IPS-11a (cell line): Measurements from ENCODE around the gene VTCN1.
"Not testable (repeated sequence)": the region's sequence is repeated elsewhere in the genome, so short reads cannot be mapped to it uniquely, and the experiment has no call there.

Experiments used
- H3K4me3 ChIP-seq: one replicate; pipeline ENCODE4 v1.5.1; 2013; ENCODE audit warnings: low read depth, low read length, control low read depth

The VTCN1 gene

DNA sequence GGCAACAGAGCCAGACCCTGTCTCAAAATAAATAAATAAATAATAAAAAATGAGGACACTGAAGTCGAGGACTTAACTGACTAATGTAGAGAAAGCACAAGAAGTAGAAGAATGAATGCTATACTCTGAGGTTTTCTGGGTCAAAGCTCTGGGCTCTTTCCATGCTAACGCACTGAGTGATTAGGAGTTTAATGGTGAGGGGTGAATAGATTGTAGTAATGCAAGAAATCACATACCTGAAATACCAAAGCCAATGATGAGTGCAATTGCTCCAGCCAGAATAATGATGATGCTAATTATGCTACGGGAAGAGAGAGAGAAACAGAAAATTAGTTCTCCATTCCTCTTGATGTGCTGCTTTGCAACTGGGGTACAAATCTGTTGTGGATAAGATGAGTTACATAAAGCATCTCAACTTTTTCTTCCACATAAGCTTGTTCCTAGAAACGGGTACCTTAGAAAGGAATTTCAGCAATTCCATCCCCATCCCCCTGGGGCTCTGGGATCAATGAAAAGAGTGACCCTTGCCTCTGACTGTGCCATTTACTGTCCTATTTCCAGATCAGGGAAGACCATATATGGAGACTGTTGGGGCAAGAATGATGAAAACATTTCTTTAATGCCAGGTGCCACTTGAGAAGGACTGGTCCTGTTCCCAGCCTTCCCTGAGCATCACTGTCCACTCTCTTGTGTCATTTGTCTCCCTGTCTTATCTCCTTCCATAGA lies 40.7 kb downstream of the VTCN1 start:
- H3K4me3 ChIP-seq, result no peak overlapping the region

DNA sequence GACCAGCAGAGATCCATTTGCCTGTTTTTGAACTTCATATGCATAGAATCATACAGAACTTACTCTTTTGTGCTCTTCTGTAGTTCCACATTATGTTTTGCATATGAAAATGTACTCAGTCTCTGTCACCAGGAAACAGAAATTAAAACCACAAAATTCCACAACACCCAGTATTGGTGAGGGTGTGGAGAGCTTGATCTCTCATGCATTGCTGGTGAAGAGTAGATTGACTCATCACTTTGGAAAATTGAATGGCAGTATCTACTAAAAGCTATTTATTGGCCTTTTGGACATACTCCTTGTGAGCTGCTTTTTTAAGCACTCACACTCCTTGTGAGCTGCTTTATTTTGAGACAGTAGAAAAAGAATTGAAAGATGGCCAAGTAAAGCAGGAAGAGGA lies 43.3 kb downstream of the VTCN1 start:
- H3K4me3 ChIP-seq, result no peak overlapping the region

DNA sequence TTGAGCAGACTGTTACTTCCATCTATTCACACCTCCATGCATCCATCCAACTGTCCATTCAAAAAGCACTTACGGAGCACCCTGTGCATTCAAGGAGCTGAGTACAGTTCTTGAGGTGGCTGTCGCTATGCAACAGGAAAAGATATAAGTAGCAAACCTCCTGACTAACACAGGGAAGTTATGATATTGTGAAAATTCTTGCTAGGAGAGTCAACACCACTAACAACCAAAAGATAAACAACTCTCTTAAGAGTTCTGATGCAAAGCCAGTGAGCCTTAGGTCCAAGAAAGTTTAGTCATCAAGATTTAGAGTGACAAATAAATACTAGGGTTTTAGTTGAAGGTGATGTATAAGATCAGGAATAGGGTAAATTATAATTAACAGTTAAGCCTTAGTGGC lies 44.7 kb downstream of the VTCN1 start:
- no peak overlapping the region for H3K4me3 ChIP-seq

DNA sequence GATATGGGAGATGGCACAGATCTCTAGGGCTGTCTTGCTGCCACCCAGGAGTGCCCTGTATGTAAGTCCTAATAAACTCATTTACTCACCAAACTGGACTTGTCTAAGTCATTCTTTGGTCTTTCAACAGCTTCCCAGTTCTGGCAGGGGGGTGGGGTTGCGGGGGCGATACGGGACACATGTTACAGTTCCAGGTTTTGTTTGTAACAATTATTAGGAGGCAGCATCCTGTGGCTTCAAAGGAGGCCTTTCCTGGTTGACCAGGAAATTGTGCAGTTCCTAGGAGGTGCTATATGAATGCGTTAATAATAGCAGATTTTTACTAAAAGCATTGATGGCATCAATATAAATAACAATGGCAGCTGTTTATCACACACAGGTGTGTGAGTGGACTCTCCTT lies 46.5 kb downstream of the VTCN1 start:
- no peak overlapping the region for H3K4me3 ChIP-seq

DNA sequence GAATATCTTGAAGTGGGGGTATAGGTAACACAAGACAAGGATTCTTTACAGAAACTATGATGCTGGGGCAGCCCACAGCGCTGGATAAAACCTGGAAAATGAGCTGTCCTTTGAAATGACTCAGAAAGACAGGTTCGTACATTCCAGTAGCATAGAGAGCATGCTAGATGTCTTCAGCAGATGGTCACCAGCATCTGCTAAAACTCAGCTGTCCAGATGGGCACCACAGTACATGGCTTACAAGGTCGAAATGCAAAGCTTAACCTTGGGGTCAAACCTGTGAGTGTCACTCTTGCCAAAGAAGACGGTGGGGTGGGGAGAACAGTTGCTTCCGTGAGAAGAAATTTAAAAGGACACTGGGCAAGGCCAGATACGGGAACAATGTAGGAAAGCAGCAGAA lies 47.9 kb downstream of the VTCN1 start:
- no peak overlapping the region for H3K4me3 ChIP-seq

DNA sequence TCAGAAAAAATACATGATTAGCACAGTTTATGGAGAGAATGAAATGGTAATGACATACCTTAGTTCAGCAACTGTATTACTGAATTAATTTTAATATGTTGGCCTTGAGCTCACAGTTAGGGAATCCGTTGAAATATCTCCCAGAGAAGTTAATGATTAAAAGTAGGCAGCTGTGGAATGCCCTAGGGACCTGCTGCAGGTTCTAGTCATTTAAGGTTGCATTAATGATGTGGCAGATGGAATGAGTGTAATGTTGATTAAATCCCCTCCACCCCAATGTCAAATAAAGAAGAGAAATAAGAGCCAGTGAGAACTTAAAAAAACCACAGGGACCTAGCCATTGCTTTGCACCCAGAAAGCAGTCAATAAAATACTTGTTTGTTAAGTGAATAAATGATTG lies 48.8 kb downstream of the VTCN1 start:
- no peak overlapping the region for H3K4me3 ChIP-seq

DNA sequence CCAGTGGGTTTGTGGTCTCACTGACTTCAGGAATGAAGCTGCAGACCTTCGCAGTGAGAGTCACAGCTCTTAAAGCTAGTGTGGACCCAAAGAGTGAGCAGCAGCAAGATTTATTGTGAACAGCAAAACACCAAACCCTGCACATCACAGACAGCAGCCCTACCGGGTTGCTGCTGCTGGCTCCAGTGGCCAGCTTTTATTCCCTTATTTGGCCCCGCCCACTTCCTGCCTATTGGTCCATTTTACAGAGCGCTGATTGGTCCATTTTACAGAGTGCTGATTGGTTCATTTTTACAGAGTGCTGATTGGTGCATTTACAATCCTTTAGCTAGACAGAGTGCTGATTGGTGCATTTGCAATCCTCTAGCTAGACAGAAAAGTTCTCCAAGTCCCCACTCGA lies 59.4 kb downstream of the VTCN1 start:
- not testable (repeated sequence) for H3K4me3 ChIP-seq

DNA sequence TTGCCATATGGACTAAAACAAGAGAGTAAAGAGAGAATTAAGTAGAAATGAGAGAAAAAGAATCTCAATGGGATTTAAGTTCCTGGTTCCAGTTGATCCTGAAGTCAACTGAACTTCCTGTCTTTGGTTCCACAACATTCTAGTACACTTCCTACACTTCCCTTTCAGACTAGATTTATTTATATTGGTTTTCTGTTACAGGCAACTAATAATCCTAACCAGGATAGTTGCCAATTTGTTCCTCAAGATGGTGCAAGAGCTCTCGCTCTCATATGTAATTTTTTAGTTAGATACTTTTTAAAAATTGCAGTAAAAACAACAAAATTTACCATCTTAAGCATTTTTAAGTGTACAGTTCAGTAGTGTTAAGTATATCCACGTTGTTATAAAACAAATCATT lies 60.4 kb downstream of the VTCN1 start:
- H3K4me3 ChIP-seq, result no peak overlapping the region

DNA sequence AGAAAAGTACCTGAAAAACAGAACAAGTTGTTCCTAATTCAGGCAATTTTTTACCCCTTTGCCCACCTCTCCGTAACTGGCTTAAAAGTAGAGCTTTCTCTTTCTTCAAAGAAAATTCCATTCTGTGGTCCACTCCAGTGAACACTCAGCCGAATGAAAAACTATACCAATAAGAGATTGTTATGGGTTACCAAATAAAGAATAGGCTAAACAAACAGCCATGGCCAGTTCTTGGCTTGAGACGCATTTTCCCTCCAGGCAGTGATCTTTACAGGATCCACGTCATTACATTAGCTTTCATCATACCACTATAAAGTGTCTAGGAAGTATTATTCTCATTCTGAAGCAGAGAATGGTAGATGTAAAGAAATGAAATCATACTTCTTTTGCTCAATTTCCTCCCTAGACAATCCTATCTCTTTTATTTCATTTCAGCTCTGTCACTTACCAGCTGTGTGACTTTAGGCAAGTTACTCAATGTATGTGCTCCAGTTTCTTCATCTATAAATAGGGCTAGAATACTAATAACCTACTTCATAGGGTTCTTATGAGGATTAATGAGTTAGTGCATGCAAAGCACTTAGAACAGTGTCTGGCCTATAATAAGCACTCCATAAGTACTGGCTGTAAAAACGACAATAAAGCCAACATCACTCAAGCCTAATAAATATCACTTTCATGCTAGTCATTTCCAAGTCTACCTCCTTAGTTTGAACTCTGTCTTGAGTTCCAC lies 62.7 kb downstream of the VTCN1 start:
- no peak overlapping the region for H3K4me3 ChIP-seq

DNA sequence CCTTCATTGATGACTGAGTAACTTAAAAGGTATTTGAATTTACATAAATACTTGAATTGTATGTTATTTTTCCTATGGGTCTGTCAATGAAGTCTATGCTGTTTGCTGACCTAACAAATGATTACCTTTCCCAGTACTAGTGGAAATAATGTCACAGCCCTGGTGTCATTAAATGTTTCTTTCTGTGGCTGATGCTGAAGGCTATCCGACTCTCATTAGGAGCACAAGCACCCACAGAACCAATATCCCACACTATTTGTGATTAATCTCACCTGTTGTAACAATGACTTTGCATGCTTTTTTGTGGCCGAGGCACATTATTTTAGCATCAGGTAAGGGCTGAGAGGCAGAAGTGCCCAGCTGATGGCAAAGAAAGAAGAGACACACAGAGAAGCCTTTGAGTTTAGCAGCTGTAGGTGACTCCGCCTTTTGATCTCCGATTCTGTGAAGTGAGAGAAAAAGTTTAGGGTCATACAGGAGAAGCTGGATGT lies 63.3 kb downstream of the VTCN1 start:
- H3K4me3 ChIP-seq, result no peak overlapping the region

DNA sequence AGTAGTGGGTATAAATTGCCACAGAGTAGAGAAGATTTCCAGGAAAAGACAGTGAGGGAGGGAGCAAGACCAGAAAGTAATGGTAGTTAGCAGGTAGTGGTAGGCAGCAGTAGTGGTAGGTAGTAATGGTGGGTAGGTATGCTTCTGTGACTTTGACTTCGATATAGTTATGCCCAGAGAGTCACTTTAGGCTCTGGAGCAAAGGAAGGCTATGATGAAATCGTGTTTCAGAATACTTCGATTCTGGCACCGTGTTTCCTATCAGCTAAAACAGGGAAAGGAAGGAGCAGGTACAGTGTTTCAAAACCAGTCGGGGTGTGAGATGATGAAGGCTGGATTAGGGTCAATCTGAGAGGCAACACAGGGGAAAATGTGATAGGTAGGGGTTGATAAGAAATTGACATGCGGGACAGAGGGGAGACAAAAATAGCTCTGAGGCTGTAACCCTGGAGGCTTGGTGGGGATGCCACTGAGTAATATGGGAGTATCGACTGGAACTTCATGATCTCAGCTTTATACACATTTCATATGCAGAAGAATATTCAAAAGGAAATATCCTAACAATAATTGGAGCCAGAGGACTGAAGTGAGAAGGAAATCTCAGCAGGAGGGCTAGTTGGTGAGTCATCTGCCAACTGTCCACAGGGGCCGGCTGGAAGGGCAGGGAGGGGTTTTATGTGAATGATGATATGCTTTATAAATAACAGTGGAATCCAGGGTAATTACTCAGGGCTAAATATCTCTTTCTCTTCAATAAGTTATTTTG lies 64.0 kb downstream of the VTCN1 start:
- no peak overlapping the region for H3K4me3 ChIP-seq

DNA sequence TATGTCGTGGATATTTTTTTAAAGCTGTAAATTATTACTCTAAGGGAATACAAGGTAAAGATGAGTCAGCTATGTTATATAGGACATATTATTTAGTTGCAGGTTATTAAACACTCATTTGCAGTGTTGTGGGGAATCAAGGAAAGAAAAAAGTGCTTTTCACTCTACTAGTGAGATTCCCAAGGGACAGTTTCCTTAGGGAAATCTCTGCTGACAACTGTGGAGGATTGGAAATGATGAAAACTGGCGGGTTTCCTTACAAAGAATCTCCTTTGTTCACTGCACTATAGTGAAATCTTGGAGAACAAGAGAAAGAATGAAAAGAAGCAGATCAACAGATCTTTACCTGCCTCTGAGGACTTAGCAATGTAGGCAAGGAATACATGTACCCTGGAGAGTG lies 64.7 kb downstream of the VTCN1 start:
- H3K4me3 ChIP-seq, result no peak overlapping the region

DNA sequence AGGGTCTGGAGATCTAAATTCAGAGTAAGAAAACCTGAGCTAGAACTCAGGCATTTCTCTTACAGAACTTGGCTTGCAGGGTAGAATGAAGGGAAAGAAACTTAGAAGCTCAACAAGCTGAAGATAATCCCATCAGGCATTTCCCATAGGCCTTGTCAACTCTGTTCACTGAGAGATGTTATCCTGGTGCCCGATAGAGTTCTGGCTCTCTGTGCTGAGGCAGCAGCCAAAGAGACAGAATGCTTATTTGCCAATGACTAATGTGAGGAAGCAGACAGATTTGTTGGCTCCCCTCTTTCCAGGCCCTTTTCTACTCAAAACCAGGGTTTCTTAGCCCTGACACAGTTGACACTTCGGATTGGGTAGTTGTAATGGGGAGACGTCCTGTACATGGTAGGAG lies 66.9 kb downstream of the VTCN1 start:
- H3K4me3 ChIP-seq, result no peak overlapping the region

DNA sequence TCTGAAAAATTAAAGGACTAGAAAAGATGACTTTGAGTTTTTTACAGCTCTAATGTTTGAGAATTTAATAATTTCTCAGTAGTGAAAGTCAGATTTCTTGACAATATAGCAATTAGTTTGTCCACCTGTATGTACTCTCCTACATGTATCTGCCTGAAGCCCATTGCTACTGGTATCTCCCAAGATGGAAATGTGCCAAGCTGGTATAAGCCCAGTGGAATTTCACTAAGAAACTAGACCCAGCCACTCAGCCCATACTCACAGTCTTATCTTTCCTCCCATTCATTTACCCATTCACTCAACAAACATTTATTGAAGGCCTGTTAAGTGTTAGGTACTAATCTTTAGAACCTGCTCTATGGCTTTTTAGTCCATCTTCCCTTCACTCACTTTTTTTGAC lies 67.6 kb downstream of the VTCN1 start:
- no peak overlapping the region for H3K4me3 ChIP-seq

DNA sequence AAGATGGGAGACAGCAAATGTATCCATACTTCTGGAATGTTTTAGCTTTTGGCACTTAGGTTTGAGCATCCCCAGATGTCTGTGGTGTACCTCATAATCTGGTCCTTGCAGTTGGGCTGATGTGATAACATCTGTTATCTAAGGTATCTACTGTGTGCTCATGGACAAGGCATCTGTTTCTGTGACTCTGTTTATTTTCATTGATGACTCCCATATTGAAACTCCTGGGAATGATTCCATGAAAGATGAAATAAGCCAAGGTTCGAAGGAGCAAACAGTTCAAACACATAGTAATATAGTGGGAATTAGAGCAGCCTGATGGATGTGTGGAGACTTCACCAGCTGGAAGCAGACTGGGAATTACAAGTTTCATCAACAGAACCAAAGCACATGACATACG lies 68.5 kb downstream of the VTCN1 start:
- no peak overlapping the region for H3K4me3 ChIP-seq

DNA sequence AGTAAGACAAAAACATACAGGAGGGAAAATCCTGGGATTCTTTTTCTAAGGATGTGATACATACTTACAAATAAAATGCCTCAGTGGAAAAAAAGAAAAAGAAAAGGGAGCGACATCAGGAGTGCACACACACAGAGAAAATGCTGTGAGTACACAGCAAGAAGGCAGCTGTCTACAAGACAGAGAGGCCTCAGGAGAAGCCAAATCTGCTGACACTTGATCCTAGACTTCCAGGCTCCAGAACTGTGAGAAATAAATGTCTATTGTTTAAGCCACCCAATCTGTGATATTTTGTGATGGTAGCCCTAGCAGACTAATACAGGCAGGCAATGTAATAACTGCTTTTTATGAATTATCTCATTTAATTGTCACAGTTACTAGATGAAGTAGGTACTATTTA lies 72.2 kb downstream of the VTCN1 start:
- H3K4me3 ChIP-seq, result no peak overlapping the region

DNA sequence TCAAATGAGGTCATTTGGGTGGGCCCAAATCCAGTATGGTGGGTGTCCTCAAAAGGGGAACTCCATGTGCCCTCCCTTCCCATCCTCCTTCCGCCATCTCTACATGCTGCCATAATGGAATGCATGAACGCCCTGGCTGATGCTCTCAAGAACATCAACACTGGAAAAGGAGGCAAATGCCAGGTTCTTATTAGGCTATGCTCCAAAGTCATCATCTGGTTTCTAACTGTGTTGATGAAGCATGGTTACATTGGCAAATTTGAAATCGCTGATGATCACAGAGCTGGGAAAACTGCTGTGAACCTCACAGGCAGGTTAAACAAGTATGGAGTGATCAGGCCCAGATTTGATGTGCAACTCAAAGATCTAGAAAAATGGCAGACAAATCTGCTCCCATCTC lies 72.6 kb downstream of the VTCN1 start:
- H3K4me3 ChIP-seq, result no peak overlapping the region

DNA sequence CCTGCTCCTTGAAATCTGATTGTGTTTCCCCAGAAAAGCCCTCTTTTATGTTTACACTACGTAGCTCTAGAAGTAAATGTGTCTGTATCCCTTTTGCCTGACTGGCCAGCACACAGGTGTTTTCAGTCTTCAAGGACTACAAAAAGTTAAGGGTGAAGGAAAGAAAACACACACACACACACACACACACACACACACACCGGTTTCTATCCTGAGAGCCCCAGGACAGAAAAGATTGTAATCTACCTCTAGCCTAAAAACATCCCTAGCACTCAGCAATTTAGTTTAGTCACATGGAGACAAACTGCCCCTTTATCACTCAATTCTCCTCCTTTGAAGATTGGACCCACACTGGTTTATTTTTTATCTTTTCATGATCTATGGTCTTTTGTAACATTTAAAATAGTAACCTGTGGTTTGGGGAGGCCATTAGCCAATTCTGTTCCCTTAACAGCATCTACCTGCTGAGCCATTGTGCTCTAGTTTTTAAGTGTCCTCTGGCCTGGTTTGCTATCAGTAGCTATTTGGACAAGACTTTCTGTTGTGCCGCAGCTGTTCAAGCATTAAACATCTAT lies 73.4 kb downstream of the VTCN1 start:
- no peak overlapping the region for H3K4me3 ChIP-seq

DNA sequence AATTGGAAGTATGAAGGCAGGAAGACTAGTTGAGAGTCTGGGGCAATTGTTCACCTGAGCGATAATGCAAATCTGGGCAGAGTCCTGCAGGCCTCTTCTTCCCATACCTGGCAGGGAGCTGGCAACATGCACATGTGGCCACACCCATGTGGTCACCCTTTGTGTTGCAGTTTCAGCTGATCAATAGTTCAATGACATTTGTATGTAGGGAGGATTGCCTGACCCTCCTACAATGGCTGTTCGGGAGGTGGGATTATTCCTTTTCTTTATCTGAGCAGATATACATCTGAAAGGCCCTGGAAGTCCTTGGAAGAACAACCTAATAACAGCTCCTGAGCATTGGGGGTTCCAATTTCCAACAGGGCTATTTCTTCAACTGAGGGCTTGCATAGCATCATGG lies 74.0 kb downstream of the VTCN1 start:
- no peak overlapping the region for H3K4me3 ChIP-seq

DNA sequence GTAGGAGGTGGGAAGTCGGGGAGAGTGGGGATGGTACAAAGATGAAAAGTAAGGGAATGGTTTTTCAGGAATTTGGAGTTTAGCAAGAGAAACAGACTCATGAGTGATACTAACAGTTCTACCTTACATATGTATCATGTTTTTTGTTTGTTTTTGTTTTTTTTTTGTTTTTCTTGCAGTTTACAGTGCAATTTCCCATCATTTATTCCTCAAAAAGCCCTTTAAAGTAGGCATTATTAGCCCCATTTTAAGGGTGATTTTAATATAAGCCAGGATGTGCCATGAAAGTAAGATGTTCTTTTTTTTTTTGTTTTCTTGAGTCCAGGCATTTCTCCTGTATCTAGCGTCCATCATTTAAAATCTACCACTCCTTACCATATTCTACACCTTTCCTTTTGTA lies 75.4 kb downstream of the VTCN1 start:
- H3K4me3 ChIP-seq, result no peak overlapping the region

DNA sequence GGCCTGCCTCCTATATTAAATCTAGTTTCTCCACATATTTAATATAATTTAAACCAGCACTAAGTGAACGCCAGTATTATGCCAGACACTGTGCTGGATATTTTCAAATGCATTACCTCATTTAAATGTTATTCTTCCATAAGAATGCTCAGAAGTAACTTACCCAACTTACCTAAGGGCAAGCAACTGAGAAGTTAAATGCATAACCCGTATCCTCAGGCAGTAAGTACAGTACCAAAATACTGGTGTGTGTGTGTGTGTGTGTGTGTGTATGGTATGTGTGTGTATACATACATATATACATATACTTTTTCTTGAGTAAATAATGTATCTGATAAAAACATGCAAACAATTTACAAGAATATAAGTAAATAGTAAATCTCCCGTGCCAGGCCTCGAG lies 80.2 kb downstream of the VTCN1 start:
- H3K4me3 ChIP-seq, result no peak overlapping the region
